DOHH2 (cell line): ENCODE results near the gene RPL19.

Source experiments
- H3F3A ChIP-seq: fragments of 200-600 bp; sonication (generic), shearing (Covaris generic); 2 replicates; pipeline ENCODE4 v1.6.0; 2016; ENCODE audit warnings: antibody characterized with exemption, mild to moderate bottlenecking; ENCODE audit not compliant: control insufficient read depth, insufficient read depth
- H3K27ac ChIP-seq: fragments of 200-600 bp; sonication (generic); 2 replicates; pipeline ENCODE4 v1.5.1; 2014; ENCODE audit warnings: low read depth, mild to moderate bottlenecking, low read length, moderate library complexity
- H3K27me3 ChIP-seq: fragments of 200-600 bp; sonication (generic); 2 replicates; pipeline ENCODE4 v1.6.1; 2014; ENCODE audit warnings: mild to moderate bottlenecking, low read length, mixed read lengths; ENCODE audit not compliant: control insufficient read depth
- H3K36me3 ChIP-seq: fragments of 200-600 bp; sonication (generic); 2 replicates; pipeline ENCODE4 v1.6.1; 2014; ENCODE audit warnings: mild to moderate bottlenecking, low read length, moderate library complexity, mixed read lengths; ENCODE audit not compliant: control insufficient read depth
- H3K4me1 ChIP-seq: fragments of 200-600 bp; sonication (generic); 2 replicates; pipeline ENCODE4 v1.6.1; 2014; ENCODE audit warnings: mild to moderate bottlenecking, low read length, mixed read lengths; ENCODE audit not compliant: control insufficient read depth
- H3K4me2 ChIP-seq: fragments of 200-600 bp; sonication (generic); 2 replicates; pipeline ENCODE4 v1.6.0; 2014; ENCODE audit warnings: mild to moderate bottlenecking, low read length, moderate library complexity
- H3K4me3 ChIP-seq: fragments of 200-600 bp; sonication (generic); 2 replicates; pipeline ENCODE4 v1.5.1; 2014; ENCODE audit warnings: mild to moderate bottlenecking, low read length, mixed read lengths
- H3K79me2 ChIP-seq: fragments of 200-600 bp; sonication (generic); 2 replicates; pipeline ENCODE4 v1.6.1; 2014; ENCODE audit warnings: mild to moderate bottlenecking, low read length, mixed read lengths; ENCODE audit not compliant: control insufficient read depth
- H3K9me2 ChIP-seq: fragments of 200-600 bp; sonication (generic); replicated peaks from 2 replicates; pipeline ENCODE4 v1.6.1; 2014; ENCODE audit warnings: mild to moderate bottlenecking, low read length, mixed read lengths; ENCODE audit not compliant: control insufficient read depth
- H3K9me3 ChIP-seq: fragments of 200-600 bp; sonication (generic); 2 replicates; pipeline ENCODE4 v1.6.1; 2014; ENCODE audit warnings: antibody characterized with exemption, low read length, mixed read lengths; ENCODE audit not compliant: control insufficient read depth, insufficient read depth
- H4K20me1 ChIP-seq: fragments of 200-600 bp; sonication (generic); 2 replicates; pipeline ENCODE4 v1.6.0; 2014; ENCODE audit warnings: low read depth, mild to moderate bottlenecking, antibody characterized with exemption, low read length, moderate library complexity; ENCODE audit not compliant: control insufficient read depth, insufficient read depth
- CTCF ChIP-seq: fragments of 200-600 bp; sonication (generic); IDR thresholded peaks from one replicate; pipeline ENCODE4 v1.5.1; 2014; ENCODE audit warnings: antibody characterized with exemption, mild to moderate bottlenecking, low read depth, low read length; ENCODE audit not compliant: poor library complexity, severe bottlenecking
- EZH2phosphoT487 ChIP-seq: fragments of 200-600 bp; sonication (generic); IDR thresholded peaks from 2 replicates; pipeline ENCODE4 v1.6.1; 2017; ENCODE audit warnings: borderline replicate concordance, mild to moderate bottlenecking, antibody characterized with exemption, low read length, moderate library complexity, mixed read lengths

Gene RPL19

GRCh38 chr17:39252788-39253460 lies 52.8 kb downstream of the RPL19 start:
- H3K36me3 ChIP-seq = no peaks in the 10 kb centered on the region
- no peaks in the 10 kb centered on the region for H4K20me1 ChIP-seq
- H3K9me3 ChIP-seq = no peaks in the 10 kb centered on the region
- no peaks in the 10 kb centered on the region for H3K9me2 ChIP-seq
- H3K4me2 ChIP-seq = no peak overlapping the region
- no peak overlapping the region for H3K4me3 ChIP-seq
- no peaks in the 10 kb centered on the region for H3K27me3 ChIP-seq
- H3F3A ChIP-seq = no peaks in the 10 kb centered on the region
- no peak overlapping the region for H3K27ac ChIP-seq
- no peaks in the 10 kb centered on the region for H3K4me1 ChIP-seq
- TF ChIP-seq CTCF (no peak), EZH2phosphoT487 (no peak)
- no peaks in the 10 kb centered on the region for H3K79me2 ChIP-seq
